Measurements from ENCODE around the gene FOXN3. TPM values are rescaled to one million over a fixed set of nuclear protein-coding genes. Genes with fewer than 3 reads are reported as not detected.
"Not testable (repeated sequence)": the region's sequence is repeated elsewhere in the genome, so short reads cannot be mapped to it uniquely, and the experiment has no call there.

FOXN3 gene
- total RNA-seq, 2 donors from 2014 or later: 115 to 119 TPM

DNA sequence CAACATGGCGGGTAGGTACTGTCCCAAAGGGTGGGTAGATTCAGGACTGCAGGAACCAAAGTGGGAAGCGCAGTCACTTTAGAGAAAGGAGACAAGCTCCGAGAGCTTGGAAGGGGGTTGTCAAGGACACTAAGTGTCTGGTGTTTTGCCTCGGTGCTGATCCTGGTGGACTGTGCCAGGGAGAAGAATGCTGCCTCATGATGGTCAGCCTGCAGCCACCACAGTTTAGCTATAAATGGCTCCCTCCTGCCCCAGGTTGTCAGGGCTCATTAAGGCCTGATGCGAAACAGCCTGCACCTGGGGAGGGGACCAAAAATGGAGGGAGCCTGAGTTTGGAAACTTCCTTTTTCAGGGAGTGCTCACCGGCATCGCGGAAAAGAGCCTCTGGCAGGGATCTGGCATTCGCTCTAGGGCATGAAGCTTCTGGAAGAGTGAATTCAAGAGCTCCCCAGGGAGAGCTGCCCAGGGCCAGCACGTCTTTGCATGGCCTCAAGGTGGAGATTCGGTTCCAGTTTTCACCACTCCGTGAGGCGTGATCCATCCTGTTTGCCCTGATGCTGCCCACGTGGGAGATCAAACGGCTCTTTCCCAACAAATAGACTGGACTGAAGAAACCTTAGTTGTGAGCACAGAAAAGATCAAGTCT, 164.0 kb downstream of the FOXN3 start:
- peak; percentile 21 to 73 for ATAC-seq
- intact Hi-C loops (cut with DNase I): no loop called here
- no peak for DNase-seq

DNA sequence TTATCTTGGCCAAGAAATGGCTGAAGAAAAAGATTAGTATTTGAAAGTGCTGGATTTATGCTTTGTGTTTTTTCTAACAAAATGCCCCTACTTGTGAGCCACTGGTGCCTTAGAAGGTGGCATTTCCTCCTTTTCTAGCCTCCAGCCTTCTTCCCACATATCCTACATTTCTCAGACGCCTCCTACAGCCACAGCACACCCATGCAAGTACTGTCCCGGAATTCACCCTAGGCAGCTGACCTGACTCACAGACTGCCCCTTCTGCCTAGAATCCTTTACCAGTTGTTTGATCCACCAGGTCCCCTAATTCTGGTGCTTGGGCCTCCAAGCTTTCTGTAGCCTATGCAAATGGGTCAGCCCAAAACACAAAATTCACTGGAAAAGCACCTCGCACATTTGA, 166.0 kb downstream of the FOXN3 start:
- ATAC-seq: no peak
- no peak for DNase-seq
- intact Hi-C loops (cut with DNase I): no loop called here

DNA sequence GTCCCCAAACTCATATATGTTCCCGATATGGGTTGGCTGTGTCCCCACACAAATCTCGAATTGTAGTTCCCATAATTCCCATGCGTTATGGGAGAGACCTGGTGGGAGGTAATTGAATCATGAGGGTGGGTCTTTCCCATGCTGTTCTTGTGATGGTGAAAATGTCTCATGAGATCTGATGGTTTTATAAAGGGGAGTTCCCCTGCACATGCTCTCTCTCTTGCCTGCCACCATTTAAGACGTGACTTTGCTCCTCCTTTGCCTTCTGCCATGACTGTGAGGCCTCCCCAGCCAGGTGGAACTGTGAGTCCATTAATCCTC, 166.4 kb downstream of the FOXN3 start:
- ATAC-seq; intact Hi-C loops (cut with DNase I): not testable (repeated sequence)

DNA sequence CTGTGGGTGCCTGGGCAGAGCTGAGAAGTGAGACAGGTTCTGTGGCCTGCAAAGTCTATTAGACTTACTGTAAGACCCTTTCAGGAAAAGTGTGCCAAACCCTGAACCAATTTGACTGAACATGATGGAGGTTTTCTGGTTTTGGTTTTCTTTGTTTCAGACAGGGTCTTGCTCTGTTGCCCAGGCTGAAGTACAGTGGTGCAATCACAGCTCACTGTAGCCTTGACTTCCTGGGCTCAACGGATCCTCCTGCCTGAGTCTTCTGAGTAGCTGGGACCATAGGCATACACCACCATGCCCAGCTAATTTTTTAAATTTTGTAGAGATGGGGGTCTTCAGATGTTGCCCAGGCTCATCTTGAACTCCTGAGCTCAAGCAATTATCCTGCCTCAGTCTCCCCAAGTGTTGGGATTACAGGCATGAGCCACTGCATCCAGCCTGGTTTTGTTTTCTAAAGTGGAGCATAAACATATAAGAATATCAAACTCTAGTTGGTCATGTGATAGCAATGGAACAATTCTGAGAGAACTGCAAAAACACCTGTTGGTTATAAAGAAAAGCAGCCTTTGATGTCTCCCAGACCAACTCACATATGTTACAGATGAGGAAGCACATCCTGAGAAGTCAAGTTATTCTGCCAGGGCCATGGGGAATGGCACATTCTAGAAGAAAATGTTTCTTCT, 166.9 kb downstream of the FOXN3 start:
- ATAC-seq: no peak
- intact Hi-C loops (cut with DNase I): no loop called here

More for the DNA sequence above, 166.4 kb downstream of the FOXN3 start:
- not testable (repeated sequence) for DNase-seq

DNA sequence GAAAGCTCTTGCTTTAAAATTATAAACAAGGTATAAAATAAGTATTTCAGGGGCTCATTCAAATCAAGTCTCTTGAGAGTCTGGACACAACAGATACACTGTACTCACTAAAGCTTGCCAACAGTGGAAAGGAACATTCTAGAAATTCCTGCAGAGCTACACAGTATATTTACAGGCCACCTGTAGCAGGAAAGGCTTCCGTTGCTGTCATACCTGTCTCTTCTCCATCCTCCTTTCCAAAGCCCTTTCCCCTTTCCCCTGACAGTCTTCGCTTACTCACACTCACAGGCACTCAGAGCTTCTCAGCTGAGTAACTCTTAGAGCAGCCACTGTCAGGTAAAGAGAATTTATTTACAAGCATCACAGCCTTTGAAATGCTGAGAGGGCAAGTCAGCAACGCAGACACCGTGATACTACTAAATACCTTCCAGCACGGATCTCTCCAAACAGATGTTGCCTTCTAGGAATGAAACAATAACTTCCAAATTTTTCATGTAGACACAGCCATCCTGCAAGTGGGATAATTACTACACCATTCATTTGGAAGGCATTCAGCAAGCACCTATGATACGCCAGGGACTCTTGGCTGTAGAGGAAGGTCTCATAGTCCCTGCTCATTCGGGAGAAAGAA, 167.9 kb downstream of the FOXN3 start:
- intact Hi-C loops (cut with DNase I): no loop called here
- peak in 1 of 2 donors; percentile 50 for ATAC-seq
- no peak for DNase-seq

More for the DNA sequence above, 166.9 kb downstream of the FOXN3 start:
- no peak for DNase-seq

DNA sequence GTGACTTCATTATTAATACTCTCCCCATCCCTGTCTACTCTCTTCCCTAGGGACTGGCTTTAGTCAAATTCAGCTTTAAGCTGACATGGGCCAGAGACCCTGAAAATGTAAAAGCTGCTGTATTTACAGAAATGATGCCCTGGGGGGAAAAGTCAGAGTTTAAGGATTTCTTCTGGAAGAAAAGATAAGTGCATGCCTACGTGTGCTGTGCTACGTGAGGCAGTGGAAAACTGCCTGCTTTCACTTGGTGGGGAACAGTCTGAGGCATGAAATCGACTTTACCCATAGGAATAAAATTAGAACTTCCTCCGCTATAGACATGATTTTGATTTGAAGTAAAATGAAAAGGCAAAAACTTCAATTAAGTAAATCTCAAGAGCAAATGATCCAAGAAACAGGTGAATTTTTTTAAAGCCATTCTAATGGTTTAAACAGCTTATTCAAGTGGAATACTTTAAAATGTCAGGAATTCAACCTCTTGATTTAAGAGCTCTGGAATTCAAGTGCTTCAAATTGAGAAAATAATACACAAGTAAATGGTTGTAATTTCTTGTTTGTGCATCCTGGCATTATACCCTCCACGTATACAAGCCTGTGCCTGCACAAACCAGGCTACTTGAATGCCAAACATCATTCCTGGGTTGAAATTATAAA, 168.5 kb downstream of the FOXN3 start:
- no peak for ATAC-seq
- intact Hi-C loops (cut with DNase I): no loop called here

DNA sequence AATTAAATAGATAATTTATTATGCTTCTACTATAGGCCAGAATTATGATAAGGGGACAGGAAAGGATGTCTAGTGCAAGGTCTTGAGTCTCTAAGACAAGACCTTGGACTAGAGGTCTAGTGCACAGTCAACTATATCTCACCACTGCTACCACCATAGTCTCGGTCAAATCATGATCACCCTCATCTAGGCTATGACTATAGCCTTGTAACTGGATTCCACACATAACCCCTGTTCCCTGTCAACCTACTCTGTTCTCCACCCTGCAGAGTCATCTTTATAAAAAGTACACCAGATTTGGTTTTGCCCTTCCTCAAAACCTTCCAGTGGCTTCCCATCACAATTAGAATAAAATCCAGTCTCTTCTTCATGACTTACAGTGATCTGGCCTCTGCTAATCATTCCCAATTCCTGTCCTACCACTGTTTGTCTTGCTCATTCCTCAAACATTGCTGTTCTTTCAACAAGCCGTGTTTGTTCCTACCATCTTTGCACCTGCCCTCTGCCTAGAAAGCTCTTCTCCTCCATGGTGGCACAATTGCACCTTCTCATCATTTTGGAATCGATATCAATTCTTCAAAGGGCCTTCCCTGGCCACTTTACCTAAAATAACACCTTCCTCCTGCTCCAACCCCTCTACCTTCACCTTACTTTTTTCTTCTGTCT, 169.4 kb downstream of the FOXN3 start:
- ATAC-seq (no peak), DNase-seq (no peak)
- intact Hi-C loops (cut with DNase I): no loop called here

More for the DNA sequence above, 168.5 kb downstream of the FOXN3 start:
- DNase-seq: no peak

DNA sequence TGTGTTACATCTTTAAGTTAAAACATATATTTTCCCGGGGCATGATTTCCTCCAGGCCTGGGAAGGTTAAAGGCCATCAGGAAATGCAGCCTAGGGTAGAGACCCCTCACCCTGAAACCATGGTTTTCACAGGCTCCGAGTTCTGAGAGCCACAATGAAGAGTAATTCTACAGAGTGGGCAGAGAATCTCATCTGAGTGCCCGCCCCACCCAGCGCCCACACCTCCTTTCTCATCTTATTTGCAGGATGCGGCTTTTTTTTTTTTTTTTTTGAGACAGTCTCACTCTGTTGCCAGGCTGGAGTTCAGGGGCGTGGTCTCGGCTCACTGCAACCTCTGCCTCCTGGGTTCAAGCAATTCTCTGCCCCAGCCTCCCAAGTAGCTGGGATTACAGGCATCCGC, 170.7 kb downstream of the FOXN3 start:
- no peak for DNase-seq
- ATAC-seq: no peak
- intact Hi-C loops (cut with DNase I): no loop called here

DNA sequence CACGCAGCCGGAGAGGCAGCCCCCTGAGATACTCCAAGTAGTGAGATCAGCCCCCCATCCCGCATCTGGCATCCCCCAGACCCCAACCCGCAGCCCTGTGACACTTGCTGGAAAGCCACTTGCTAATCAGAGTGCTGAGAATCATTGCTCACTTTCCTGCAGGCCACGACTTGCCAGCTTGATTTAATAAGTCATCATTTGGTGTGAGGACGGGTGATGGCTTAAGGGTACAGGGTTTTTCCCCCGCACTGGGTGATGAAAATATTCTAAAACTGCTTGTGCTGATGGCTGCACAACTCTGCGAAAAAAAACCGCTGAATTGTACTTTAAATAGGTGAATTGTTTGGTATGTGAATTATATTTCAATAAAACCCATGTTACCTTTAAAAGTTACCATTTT, 171.2 kb downstream of the FOXN3 start:
- ATAC-seq (no peak), DNase-seq (no peak)
- intact Hi-C loops (cut with DNase I): no loop called here

DNA sequence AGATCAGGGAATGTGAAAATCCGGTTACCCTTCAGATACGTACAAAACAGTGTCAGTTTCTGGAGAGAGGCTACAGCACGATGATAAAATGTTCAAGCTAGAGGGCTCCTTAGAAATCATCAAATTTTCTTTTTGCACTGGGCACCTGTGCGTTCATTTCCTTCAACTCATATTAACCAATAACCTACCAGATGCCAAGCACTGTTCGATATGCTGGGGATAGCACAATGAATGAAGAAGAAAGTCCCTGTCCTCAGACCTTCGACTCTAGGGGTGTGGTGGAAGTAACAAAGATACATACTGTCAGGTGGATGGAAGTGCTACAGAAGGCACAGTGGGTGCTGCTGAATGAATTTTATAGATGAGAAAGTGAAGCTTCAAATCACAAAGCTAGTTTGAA, 172.3 kb downstream of the FOXN3 start:
- DNase-seq: no peak
- no peak for ATAC-seq
- intact Hi-C loops (cut with DNase I): no loop called here

DNA sequence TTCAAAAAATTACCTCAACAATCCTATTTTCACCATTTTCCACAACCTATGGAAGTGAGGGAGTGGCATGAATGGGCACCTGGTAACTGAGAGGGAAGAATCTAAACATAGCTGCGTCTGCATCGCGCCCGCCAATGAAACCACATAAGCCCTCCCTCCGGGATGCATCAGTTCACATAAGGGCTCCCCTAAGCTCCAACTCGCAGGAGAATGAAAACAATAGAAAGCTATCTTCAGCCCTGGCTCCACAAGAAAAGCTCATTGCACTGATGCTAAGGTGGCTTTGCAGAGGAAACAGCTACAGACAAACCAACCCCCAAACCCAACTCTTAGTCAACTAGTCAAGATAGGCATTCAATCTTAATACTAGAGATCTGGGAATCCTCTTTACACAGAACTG, 173.3 kb downstream of the FOXN3 start:
- intact Hi-C loops (cut with DNase I): no loop called here
- ATAC-seq: no peak
- no peak for DNase-seq

DNA sequence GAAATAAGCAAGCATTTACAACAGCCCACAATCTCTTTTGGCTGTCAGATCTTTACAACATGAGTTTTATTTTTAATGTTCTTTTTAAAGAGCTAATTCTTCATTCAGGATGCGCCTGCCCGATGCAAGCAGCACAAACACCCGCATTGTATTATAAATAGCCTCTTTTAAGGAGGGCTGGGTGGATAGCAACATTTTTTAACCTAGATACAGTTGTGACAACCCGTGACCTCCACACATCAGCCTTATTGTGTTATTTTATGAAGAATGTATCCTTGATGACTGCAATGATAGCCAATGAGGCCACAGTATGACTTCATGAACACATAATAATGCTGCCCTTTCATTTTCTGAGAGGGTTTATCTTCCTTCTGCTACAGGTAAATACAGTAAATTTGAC, 173.7 kb downstream of the FOXN3 start:
- DNase-seq (no peak), ATAC-seq (peak; percentile 11 to 27)
- intact Hi-C loops (cut with DNase I): no loop called here

DNA sequence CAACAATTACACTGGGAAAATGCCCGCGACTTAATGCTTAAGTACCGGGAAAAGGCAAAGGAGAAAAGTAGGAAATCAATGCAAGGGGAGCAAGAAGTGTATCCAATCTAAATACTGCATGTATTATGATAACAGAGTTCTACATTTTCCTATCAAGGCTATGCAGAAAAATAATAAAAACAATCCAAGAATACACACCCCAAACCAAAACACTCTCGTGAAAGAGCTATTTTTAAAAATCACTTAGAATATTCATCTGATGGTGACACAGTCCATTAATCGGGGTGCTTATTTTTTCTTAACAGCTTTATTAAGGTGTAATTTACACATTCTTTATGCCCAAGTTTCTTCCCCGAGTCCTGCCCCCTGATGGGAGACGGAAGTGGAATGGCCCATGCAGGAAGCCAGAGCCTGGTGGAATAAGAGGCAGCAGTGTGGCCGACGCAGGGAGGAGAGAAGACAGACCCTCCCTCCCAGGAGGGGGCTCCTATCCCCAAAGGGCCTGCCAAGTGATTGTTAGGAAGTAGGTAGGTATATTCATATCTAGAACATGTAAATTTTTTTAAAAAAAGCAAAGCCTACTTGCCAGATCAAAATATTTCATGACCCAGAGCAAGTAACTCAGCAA, 174.3 kb downstream of the FOXN3 start:
- DNase-seq (no peak), ATAC-seq (peak in 1 of 2 donors; percentile 36)
- intact Hi-C loops (cut with DNase I): no loop called here

DNA sequence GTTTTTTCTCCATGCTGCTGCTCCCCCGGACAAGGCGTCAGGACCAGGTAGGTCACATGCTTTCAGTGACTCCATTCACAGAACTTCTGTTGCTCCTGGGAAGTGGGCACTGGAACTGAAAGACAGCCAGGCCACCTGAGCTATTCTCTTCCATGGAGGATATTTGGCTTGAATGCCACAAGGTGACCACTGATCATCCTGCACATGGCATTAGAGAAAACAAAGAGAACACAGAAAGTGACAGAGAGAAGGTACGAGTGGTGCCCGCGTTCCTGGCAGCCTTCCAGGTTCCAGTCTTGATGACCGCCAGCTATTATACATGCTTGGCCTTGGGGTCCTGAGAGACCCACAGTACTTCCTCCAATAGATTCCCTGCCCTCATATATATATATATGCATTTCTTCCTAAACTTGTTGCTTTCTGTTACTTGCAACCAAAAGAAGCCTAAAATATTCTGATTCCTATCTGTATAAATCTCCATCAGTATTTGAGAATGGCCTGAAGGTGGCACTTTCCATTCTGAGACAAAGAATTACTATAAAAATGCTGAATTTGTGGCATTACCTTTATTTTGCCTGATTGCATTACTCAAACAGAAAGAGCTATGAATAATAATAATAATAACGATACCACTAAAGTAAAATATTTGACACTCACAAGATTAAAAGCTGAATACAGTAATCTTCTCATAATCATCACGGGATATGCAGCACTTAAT, 174.9 kb downstream of the FOXN3 start:
- DNase-seq (no peak), ATAC-seq (no peak)
- intact Hi-C loops (cut with DNase I): no loop called here

DNA sequence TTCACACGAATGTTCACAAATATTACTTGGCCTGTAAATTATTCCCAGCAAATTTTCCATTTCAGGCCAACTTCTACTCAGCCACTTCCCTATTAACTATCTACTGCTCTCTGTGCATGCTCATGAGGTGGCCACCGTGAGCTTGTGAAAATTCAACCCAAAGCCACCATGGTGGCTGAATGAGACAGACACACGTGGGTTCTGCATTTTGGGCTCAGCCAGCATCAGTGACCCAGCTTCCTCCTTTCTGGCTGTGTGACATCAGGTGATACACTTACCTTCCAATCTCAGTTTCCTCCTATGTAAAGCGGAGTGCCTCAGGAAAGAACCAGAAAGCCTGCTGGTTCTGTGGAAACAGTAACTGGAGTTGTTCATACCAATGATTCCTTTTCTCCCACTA, 175.8 kb downstream of the FOXN3 start:
- ATAC-seq: no peak
- no peak for DNase-seq
- intact Hi-C loops (cut with DNase I): no loop called here

DNA sequence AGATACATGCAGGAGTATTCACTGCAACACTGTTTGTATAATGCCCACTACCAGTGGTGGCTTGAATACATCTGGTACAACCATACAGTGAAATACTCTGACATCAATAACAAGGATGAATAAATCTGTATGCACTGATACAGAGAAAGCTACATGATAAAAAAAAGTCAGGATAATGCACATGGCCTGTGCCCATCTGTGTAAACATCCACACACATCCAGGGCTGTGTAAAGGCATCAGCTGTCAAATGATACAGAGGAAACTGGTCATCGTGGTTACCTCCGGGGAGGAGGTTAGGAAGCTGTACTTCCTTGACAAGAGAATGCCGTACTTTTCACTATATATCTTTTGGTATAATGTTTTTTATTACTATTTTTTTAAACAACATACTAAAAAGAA, 176.6 kb downstream of the FOXN3 start:
- ATAC-seq: no peak
- intact Hi-C loops (cut with DNase I): no loop called here

DNA sequence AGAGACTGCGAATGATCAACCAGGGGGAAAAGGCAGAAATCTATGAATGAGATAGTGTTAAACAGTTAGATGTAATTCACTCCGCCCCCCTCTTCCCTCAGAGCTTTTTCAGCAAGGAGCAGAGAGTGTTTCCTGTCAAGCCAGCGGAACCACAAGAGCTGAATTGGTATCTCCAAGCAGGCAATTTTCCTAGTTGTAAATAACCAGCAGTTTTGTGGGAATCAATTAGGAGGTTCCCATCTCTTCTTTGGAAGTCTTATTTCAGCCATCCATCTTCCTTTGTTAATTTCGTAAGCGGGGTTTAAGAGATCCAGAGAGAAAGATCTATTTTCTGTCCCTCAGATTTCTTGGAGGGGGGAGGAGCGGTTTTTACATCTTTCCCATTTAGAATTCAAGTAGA, 178.0 kb downstream of the FOXN3 start:
- intact Hi-C loops (cut with DNase I): no loop called here
- no peak for ATAC-seq
- DNase-seq: no peak

More for the DNA sequence above, 176.6 kb downstream of the FOXN3 start:
- no peak for DNase-seq

DNA sequence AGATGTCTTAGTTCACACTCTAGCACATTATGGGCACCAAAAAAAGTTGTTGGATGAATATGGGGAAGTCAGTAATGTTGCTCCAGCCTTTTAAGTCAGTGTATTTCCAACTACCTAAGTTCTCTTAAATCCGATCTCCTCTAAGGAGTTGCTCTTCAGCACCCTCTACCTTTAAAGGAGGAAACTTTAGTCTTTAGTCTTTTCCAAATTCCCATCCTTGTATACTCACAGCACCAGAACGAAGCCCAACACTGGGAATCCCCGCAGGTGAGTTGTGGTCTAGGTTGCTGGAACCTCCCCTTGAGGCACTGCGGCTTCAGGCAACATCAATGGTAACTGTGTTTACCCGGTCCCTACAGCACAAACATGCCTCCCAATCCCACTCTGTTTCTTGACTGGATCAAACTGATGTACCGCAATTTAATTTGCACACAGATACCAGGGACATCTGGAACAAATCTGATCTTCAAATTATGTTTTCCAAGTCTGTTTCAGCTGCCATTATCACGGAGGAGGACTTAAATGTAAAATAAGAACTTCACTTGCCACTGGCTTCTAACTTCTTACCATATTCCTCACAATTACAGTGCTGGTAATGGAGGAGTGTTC, 179.0 kb downstream of the FOXN3 start:
- intact Hi-C loops (cut with DNase I): no loop called here
- DNase-seq: no peak
- no peak for ATAC-seq
